Measurements from ENCODE around the gene CEP112. TPM values are rescaled to one million over a fixed set of nuclear protein-coding genes. Genes with fewer than 3 reads are reported as not detected.

The CEP112 gene
- total and polyA plus RNA-seq, 2 of the 13 experiments (the other 11 are each of a cell fraction or from before 2014, with no cell fraction given): 1.2 to 3.4 TPM

DNA sequence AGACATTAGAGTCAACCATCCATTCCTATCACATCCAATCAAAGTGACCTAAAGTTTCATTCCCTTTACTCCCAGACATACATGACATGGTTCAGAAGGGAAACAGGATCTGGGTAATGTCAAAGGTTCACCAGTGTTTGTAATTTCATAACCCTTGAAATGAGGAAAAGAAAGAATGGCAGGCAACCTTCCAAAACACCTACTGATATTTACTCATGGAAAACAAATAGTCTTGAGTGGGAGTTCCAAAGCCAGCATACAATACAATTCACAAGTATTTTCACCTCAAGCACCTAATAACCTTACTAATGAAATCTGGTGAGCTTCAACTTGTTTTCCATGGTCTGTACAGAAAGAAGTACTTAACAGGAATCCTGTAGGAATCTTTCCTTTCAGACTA is 557.9 kb downstream of the CEP112 start (continued):
- TF ChIP-seq, protein P1, sequence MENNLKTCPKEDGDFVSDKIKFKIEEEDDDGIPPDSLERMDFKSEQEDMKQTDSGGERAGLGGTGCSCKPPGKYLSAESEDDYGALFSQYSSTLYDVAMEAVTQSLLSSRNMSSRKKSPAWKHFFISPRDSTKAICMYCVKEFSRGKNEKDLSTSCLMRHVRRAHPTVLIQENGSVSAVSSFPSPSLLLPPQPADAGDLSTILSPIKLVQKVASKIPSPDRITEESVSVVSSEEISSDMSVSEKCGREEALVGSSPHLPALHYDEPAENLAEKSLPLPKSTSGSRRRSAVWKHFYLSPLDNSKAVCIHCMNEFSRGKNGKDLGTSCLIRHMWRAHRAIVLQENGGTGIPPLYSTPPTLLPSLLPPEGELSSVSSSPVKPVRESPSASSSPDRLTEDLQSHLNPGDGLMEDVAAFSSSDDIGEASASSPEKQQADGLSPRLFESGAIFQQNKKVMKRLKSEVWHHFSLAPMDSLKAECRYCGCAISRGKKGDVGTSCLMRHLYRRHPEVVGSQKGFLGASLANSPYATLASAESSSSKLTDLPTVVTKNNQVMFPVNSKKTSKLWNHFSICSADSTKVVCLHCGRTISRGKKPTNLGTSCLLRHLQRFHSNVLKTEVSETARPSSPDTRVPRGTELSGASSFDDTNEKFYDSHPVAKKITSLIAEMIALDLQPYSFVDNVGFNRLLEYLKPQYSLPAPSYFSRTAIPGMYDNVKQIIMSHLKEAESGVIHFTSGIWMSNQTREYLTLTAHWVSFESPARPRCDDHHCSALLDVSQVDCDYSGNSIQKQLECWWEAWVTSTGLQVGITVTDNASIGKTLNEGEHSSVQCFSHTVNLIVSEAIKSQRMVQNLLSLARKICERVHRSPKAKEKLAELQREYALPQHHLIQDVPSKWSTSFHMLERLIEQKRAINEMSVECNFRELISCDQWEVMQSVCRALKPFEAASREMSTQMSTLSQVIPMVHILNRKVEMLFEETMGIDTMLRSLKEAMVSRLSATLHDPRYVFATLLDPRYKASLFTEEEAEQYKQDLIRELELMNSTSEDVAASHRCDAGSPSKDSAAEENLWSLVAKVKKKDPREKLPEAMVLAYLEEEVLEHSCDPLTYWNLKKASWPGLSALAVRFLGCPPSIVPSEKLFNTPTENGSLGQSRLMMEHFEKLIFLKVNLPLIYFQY (CRISPR knock-in tag; IDR thresholded peaks at IDR 0.05; ENCODE audit: borderline replicate concordance): no peak
- TF ChIP-seq, protein P2, sequence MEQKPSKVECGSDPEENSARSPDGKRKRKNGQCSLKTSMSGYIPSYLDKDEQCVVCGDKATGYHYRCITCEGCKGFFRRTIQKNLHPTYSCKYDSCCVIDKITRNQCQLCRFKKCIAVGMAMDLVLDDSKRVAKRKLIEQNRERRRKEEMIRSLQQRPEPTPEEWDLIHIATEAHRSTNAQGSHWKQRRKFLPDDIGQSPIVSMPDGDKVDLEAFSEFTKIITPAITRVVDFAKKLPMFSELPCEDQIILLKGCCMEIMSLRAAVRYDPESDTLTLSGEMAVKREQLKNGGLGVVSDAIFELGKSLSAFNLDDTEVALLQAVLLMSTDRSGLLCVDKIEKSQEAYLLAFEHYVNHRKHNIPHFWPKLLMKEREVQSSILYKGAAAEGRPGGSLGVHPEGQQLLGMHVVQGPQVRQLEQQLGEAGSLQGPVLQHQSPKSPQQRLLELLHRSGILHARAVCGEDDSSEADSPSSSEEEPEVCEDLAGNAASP (CRISPR knock-in tag; IDR thresholded peaks at IDR 0.05; ENCODE audit: borderline replicate concordance): peak; percentile 73; the same call in 1 of the 2 replicates
- TF ChIP-seq ADNP (CRISPR knock-in tag; IDR thresholded peaks at IDR 0.05): no peak
- TF ChIP-seq GATAD2A (CRISPR knock-in tag; IDR thresholded peaks at IDR 0.05): peak; percentile 92
- no peak for TF ChIP-seq SP4 (CRISPR knock-in tag; IDR thresholded peaks at IDR 0.05)
- peak; percentile 64 for TF ChIP-seq CREM (IDR thresholded peaks at IDR 0.05)
- no peak for TF ChIP-seq CREM (CRISPR knock-in tag; IDR thresholded peaks at IDR 0.05)
- TF ChIP-seq, protein P3, sequence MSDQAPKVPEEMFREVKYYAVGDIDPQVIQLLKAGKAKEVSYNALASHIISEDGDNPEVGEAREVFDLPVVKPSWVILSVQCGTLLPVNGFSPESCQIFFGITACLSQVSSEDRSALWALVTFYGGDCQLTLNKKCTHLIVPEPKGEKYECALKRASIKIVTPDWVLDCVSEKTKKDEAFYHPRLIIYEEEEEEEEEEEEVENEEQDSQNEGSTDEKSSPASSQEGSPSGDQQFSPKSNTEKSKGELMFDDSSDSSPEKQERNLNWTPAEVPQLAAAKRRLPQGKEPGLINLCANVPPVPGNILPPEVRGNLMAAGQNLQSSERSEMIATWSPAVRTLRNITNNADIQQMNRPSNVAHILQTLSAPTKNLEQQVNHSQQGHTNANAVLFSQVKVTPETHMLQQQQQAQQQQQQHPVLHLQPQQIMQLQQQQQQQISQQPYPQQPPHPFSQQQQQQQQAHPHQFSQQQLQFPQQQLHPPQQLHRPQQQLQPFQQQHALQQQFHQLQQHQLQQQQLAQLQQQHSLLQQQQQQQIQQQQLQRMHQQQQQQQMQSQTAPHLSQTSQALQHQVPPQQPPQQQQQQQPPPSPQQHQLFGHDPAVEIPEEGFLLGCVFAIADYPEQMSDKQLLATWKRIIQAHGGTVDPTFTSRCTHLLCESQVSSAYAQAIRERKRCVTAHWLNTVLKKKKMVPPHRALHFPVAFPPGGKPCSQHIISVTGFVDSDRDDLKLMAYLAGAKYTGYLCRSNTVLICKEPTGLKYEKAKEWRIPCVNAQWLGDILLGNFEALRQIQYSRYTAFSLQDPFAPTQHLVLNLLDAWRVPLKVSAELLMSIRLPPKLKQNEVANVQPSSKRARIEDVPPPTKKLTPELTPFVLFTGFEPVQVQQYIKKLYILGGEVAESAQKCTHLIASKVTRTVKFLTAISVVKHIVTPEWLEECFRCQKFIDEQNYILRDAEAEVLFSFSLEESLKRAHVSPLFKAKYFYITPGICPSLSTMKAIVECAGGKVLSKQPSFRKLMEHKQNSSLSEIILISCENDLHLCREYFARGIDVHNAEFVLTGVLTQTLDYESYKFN (CRISPR knock-in tag; conservative IDR thresholded peaks at IDR 0.05): peak; percentile 42; the same call in 1 of the 2 replicates
- peak; percentile 55; the same call in 1 of the 2 replicates for TF ChIP-seq HDAC2 (CRISPR knock-in tag; IDR thresholded peaks at IDR 0.05)
- TF ChIP-seq, protein P4, sequence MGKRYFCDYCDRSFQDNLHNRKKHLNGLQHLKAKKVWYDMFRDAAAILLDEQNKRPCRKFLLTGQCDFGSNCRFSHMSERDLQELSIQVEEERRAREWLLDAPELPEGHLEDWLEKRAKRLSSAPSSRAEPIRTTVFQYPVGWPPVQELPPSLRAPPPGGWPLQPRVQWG (CRISPR knock-in tag; IDR thresholded peaks at IDR 0.05; ENCODE audit: borderline replicate concordance, low read depth): no peak
- TF ChIP-seq, protein P5, sequence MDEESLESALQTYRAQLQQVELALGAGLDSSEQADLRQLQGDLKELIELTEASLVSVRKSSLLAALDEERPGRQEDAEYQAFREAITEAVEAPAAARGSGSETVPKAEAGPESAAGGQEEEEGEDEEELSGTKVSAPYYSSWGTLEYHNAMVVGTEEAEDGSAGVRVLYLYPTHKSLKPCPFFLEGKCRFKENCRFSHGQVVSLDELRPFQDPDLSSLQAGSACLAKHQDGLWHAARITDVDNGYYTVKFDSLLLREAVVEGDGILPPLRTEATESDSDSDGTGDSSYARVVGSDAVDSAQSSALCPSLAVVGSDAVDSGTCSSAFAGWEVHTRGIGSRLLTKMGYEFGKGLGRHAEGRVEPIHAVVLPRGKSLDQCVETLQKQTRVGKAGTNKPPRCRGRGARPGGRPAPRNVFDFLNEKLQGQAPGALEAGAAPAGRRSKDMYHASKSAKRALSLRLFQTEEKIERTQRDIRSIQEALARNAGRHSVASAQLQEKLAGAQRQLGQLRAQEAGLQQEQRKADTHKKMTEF (CRISPR knock-in tag; IDR thresholded peaks at IDR 0.05): peak; percentile 78; the same call in 1 of the 2 replicates
- peak; percentile 83 for TF ChIP-seq NCOA2 (CRISPR knock-in tag; IDR thresholded peaks at IDR 0.05)
- no peak; the same call in 1 of the 2 replicates for TF ChIP-seq FOXJ3 (CRISPR knock-in tag; IDR thresholded peaks at IDR 0.05; ENCODE audit: borderline replicate concordance)
- no peak for TF ChIP-seq ZSCAN20 (CRISPR knock-in tag; IDR thresholded peaks at IDR 0.05; ENCODE audit: borderline replicate concordance)
- TF ChIP-seq ZNF780A (CRISPR knock-in tag; IDR thresholded peaks at IDR 0.05): no peak
- no peak for TF ChIP-seq FOXC1 (CRISPR knock-in tag; IDR thresholded peaks at IDR 0.05; ENCODE audit: borderline replicate concordance)
- TF ChIP-seq ZNF441 (CRISPR knock-in tag; IDR thresholded peaks at IDR 0.05; ENCODE audit: borderline replicate concordance): no peak
- TF ChIP-seq, protein P6, sequence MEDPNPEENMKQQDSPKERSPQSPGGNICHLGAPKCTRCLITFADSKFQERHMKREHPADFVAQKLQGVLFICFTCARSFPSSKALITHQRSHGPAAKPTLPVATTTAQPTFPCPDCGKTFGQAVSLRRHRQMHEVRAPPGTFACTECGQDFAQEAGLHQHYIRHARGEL (CRISPR knock-in tag; IDR thresholded peaks at IDR 0.05): no peak
- TF ChIP-seq ZNF703 (CRISPR knock-in tag; IDR thresholded peaks at IDR 0.05; ENCODE audit: borderline replicate concordance): no peak
- TF ChIP-seq MZF1 (CRISPR knock-in tag; IDR thresholded peaks at IDR 0.05; ENCODE audit: borderline replicate concordance): no peak

All from HepG2 (cell line).